LNCaP clone FGC (cell line): ENCODE results near the gene ANK3.

Experiments
- DNase-seq: peaks from one replicate; pipeline ENCODE4 v3.0.0-alpha.2; 2011; ENCODE audit warnings: low read depth
- H3K4me3 ChIP-seq: 2 replicates; pipeline ENCODE4 v1.5.1; 2011; ENCODE audit warnings: mild to moderate bottlenecking, low read depth, low read length, control low read depth
- CTCF ChIP-seq: IDR thresholded peaks from 2 replicates; pipeline ENCODE4 v1.5.1; 2012; ENCODE audit warnings: mild to moderate bottlenecking; ENCODE audit not compliant: control insufficient read depth, insufficient read depth; ENCODE audit errors: extremely low read depth

The ANK3 gene

GRCh38 chr10:60390224-60390626 lies 550 bp upstream of the ANK3 start:
- no peak for DNase-seq
- no peak overlapping the region for H3K4me3 ChIP-seq
- TF ChIP-seq CTCF: no peak

GRCh38 chr10:60388709-60389301 lies 870 bp downstream of the ANK3 start:
- no peak overlapping the region for H3K4me3 ChIP-seq
- TF ChIP-seq CTCF: no peak
- DNase-seq: no peak

GRCh38 chr10:60388116-60388625 lies 1.5 kb downstream of the ANK3 start:
- TF ChIP-seq CTCF: no peak
- H3K4me3 ChIP-seq: no peak overlapping the region
- no peak for DNase-seq

GRCh38 chr10:60387531-60387930 lies 2.1 kb downstream of the ANK3 start:
- TF ChIP-seq CTCF: no peak
- DNase-seq: peak; percentile 81
- H3K4me3 ChIP-seq: no peak overlapping the region

- TF ChIP-seq CTCF: no peak
- H3K4me3 ChIP-seq: no peak overlapping the region
- no peak for DNase-seq
Measured at GRCh38 chr10:60385399-60385738, 4.3 kb downstream of the ANK3 start.

- no peak for DNase-seq
- TF ChIP-seq CTCF: no peak
- no peak overlapping the region for H3K4me3 ChIP-seq
Measured at GRCh38 chr10:60384708-60385398, 4.8 kb downstream of the ANK3 start.

GRCh38 chr10:60384011-60384410 lies 5.7 kb downstream of the ANK3 start:
- no peak for DNase-seq
- H3K4me3 ChIP-seq: no peak overlapping the region
- no peak for TF ChIP-seq CTCF
